ENCODE results near the gene FIBCD1. TPM values are rescaled to one million over a fixed set of nuclear protein-coding genes. Genes with fewer than 3 reads are reported as not detected.

The FIBCD1 gene
- total RNA-seq, 1 donor from 2014 or later: not detected

GRCh38 chr9:130883479-130883878, 55.6 kb downstream of the FIBCD1 start:
- Histone ChIP-seq H3K4me1 (peaks cover 0 to 6% of the 10 kb centered on the region in 2 donors), H3K4me3 (no peak overlapping the region), H3K27me3 (no peaks in the 10 kb centered on the region), H3K9me3 (no peaks in the 10 kb centered on the region), H3K27ac (no peak overlapping the region), H3K36me3 (peaks cover 94 to 99% of the 10 kb centered on the region in 2 donors)
- DNase-seq (ENCODE audit: low spot score in 2 of 2): no peak
- no peak for TF ChIP-seq CTCF (IDR thresholded peaks at IDR 0.05)
- intact Hi-C loops (cut with DNase I): no loop called here

GRCh38 chr9:130882696-130883225, 56.3 kb downstream of the FIBCD1 start:
- H3K36me3 ChIP-seq: peaks cover 94 to 97% of the 10 kb centered on the region in 2 donors
- intact Hi-C loops (cut with DNase I): no loop called here
- H3K4me1 ChIP-seq: peaks cover 0 to 6% of the 10 kb centered on the region in 2 donors
- H3K27ac ChIP-seq: no peak overlapping the region
- no peak overlapping the region for H3K4me3 ChIP-seq
- DNase-seq (ENCODE audit: low spot score in 2 of 2): no peak
- no peak for TF ChIP-seq CTCF (IDR thresholded peaks at IDR 0.05)
- H3K9me3 ChIP-seq: no peaks in the 10 kb centered on the region
- H3K27me3 ChIP-seq: no peaks in the 10 kb centered on the region

GRCh38 chr9:130881516-130881915, 57.5 kb downstream of the FIBCD1 start:
- Histone ChIP-seq H3K4me3 (no peak overlapping the region), H3K27me3 (no peaks in the 10 kb centered on the region), H3K9me3 (no peaks in the 10 kb centered on the region), H3K27ac (no peak overlapping the region), H3K36me3 (peaks cover 86% of the 10 kb centered on the region in 2 donors), H3K4me1 (no peaks in the 10 kb centered on the region)
- intact Hi-C loops (cut with DNase I): no loop called here
- TF ChIP-seq CTCF (IDR thresholded peaks at IDR 0.05): no peak
- DNase-seq (ENCODE audit: low spot score in 2 of 2): no peak

GRCh38 chr9:130880599-130881220, 58.3 kb downstream of the FIBCD1 start:
- TF ChIP-seq CTCF (IDR thresholded peaks at IDR 0.05): no peak
- no peaks in the 10 kb centered on the region for H3K9me3 ChIP-seq

GRCh38 chr9:130879863-130880411, 59.1 kb downstream of the FIBCD1 start:
- Histone ChIP-seq H3K9me3 (no peaks in the 10 kb centered on the region), H3K36me3 (peaks cover 84 to 86% of the 10 kb centered on the region in 2 donors), H3K27me3 (no peaks in the 10 kb centered on the region), H3K27ac (no peak overlapping the region), H3K4me1 (no peaks in the 10 kb centered on the region), H3K4me3 (no peak overlapping the region)
- no peak for TF ChIP-seq CTCF (IDR thresholded peaks at IDR 0.05)
- DNase-seq (ENCODE audit: low spot score in 2 of 2): no peak
- intact Hi-C loops (cut with DNase I): no loop called here

More at GRCh38 chr9:130880599-130881220, 58.3 kb downstream of the FIBCD1 start:
- intact Hi-C loops (cut with DNase I): no loop called here
- no peaks in the 10 kb centered on the region for H3K4me1 ChIP-seq
- H3K36me3 ChIP-seq: peaks cover 84 to 86% of the 10 kb centered on the region in 2 donors
- DNase-seq (ENCODE audit: low spot score in 2 of 2): no peak
- H3K27me3 ChIP-seq: no peaks in the 10 kb centered on the region
- no peak overlapping the region for H3K27ac ChIP-seq
- H3K4me3 ChIP-seq: no peak overlapping the region
